HepG2 (cell line): ENCODE results near the gene NR1H2.

Experiments
- EP300 ChIP-seq, 3 experiments: sonication (generic) in 1 of 3; formaldehyde crosslinking in 1 of 3; IDR thresholded peaks; 2 replicates each; pipeline versions ENCODE4 v1.5.1 to v1.6.1; 2011 to 2020; ENCODE audit warnings: low read depth in 2 of 3, low read length in 2 of 3, borderline replicate concordance in 1 of 3, improper control_type of control experiment in 1 of 3, mild to moderate bottlenecking in 1 of 3, missing genetic modification reagents in 1 of 3, moderate library complexity in 1 of 3
- POLR2AphosphoS2 ChIP-seq: IDR thresholded peaks from 2 replicates; pipeline ENCODE4 v1.6.1; 2011; ENCODE audit warnings: low read depth, low read length, improper control_type of control experiment

DNA sequence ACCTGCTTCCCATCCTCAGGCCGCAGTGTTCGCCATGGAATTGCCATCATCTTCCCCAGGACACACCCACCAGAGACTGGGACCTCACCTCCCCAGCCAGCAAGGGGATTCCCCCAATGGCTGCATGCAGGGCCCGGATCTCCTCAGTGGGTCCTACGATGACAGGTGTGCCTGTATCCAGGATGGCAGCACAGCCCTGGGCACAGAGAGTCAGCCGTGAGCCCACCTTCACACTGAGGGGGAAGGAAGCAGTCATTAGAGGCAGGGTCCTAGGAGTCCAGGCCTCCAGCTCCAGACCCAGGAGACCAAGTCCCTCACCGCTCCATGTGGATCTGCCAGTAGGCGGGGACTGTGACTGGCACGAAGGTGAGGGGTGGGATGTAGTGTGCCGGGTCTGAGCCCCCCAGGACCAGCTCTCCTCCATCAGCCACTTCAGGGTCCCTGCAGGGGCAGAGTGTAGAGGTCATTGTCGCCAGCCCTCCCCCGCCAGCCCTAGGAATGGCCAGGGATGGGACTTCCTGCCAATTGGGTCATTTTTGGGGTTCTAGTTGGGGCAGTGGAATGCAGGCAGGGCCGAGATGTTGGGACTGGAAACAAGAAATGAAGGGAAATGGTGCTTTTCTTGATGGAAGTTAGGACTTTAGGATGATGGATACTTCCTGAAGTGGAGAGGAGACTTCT lies 41.4 kb upstream of the NR1H2 start:
- TF ChIP-seq POLR2AphosphoS2, result no peak
- TF ChIP-seq EP300 (IDR thresholded peaks at IDR 0.05; ENCODE audit: low read depth in 2 of 2, low read length in 2 of 2), result no peak
- no peak for TF ChIP-seq EP300 (CRISPR knock-in tag; IDR thresholded peaks at IDR 0.05; ENCODE audit: borderline replicate concordance)
